ENCODE data around the gene ABR.

ABR gene

GRCh38 chr17:1108478-1108764, 71.4 kb downstream of the ABR start:
- TF ChIP-seq CTCF (IDR thresholded peaks at IDR 0.05; ENCODE audit: insufficient read depth, low read length): no peak
- no peak for TF ChIP-seq REST (IDR thresholded peaks at IDR 0.05; ENCODE audit: insufficient replicate concordance, low read depth)
- no peak for TF ChIP-seq GABPA (IDR thresholded peaks at IDR 0.05; ENCODE audit: low read depth)
- TF ChIP-seq SPI1 (IDR thresholded peaks at IDR 0.05; ENCODE audit: borderline replicate concordance, low read depth): no peak
- no peak for TF ChIP-seq POLR2AphosphoS5 (IDR thresholded peaks at IDR 0.05; ENCODE audit: low read depth)
- no peak for DNase-seq (ENCODE audit: low read depth in 1 of 2, low spot score in 1 of 2)
- no peaks in the 10 kb centered on the region for H3K27me3 ChIP-seq (ENCODE audit: insufficient read depth, poor library complexity, severe bottlenecking)
- peak overlapping the region; percentile 50 for H3K4me3 ChIP-seq (replicated peaks; ENCODE audit: insufficient read depth, low read length)
- peak overlapping the region; percentile 60 for H3K27ac ChIP-seq (replicated peaks)

- Histone ChIP-seq H3K27ac (replicated peaks) (no peak overlapping the region; the same call in 1 of the 2 replicates), H3K4me3 (replicated peaks; ENCODE audit: insufficient read depth, low read length) (peak overlapping the region; percentile 50), H3K27me3 (ENCODE audit: insufficient read depth, poor library complexity, severe bottlenecking) (no peaks in the 10 kb centered on the region)
- TF ChIP-seq REST (IDR thresholded peaks at IDR 0.05; ENCODE audit: insufficient replicate concordance, low read depth) (no peak), CTCF (IDR thresholded peaks at IDR 0.05; ENCODE audit: insufficient read depth, low read length) (no peak), GABPA (IDR thresholded peaks at IDR 0.05; ENCODE audit: low read depth) (no peak), SPI1 (IDR thresholded peaks at IDR 0.05; ENCODE audit: borderline replicate concordance, low read depth) (no peak), POLR2AphosphoS5 (IDR thresholded peaks at IDR 0.05; ENCODE audit: low read depth) (no peak)
- no peak for DNase-seq (ENCODE audit: low read depth in 1 of 2, low spot score in 1 of 2)
Observed at GRCh38 chr17:1107777-1108477, 71.9 kb downstream of the ABR start.

GRCh38 chr17:1107083-1107776, 72.6 kb downstream of the ABR start:
- DNase-seq (ENCODE audit: low read depth in 1 of 2, low spot score in 1 of 2): no peak
- H3K27me3 ChIP-seq (ENCODE audit: insufficient read depth, poor library complexity, severe bottlenecking): no peaks in the 10 kb centered on the region
- H3K4me3 ChIP-seq (replicated peaks; ENCODE audit: insufficient read depth, low read length): no peak overlapping the region
- no peak overlapping the region for H3K27ac ChIP-seq (replicated peaks)
- TF ChIP-seq POLR2AphosphoS5 (IDR thresholded peaks at IDR 0.05; ENCODE audit: low read depth): no peak
- no peak for TF ChIP-seq GABPA (IDR thresholded peaks at IDR 0.05; ENCODE audit: low read depth)
- no peak for TF ChIP-seq SPI1 (IDR thresholded peaks at IDR 0.05; ENCODE audit: borderline replicate concordance, low read depth)
- TF ChIP-seq CTCF (IDR thresholded peaks at IDR 0.05; ENCODE audit: insufficient read depth, low read length): no peak
- no peak for TF ChIP-seq REST (IDR thresholded peaks at IDR 0.05; ENCODE audit: insufficient replicate concordance, low read depth)

Measured in HL-60 (cell line).